Raji (cell line): ENCODE results near the gene ZNF729.

Experiments
- POLR2A ChIP-seq: IDR thresholded peaks from 2 replicates; pipeline ENCODE4 v1.6.1; 2011; ENCODE audit warnings: low read depth, low read length, control low read depth; ENCODE audit not compliant: insufficient read depth

ZNF729 gene

DNA sequence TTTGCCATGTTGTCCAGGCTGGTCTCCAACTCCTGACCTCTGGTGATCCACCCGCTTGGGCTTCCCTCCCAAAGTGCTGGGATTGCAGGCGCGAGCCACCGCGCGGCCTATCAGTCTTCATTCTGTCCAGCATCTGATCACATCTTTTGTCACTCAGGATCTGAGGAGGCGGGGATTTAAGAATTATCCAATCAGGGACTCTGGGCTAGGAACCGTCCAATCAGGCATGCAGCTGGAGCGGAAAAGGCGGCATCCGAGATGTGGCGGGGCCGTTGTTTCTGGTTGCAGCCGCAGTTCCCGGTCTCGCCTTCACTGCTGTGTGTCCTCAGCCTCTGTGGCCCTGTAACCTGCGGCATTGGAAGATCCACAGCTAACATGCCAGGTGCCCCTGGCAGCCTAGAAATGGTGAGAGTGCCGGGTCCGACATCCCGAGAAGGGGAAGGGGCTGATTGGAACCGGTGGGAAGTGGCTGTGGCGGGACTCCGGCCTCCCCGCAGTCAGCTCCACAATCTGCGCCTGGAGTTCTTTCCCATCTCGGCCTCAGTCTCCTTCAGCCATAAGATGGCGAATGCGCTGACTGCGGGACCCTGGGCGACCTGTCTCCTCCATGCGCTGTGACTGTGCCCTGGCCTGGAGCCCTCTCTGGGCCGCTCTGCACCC lies at the start of gene ZNF729:
Gene ZNF729 (plus strand): TSS at position 291 of the 660 bp plus-strand sequence. CDS start 85 bp downstream, at position 376.
- TF ChIP-seq POLR2A, result no peak

DNA sequence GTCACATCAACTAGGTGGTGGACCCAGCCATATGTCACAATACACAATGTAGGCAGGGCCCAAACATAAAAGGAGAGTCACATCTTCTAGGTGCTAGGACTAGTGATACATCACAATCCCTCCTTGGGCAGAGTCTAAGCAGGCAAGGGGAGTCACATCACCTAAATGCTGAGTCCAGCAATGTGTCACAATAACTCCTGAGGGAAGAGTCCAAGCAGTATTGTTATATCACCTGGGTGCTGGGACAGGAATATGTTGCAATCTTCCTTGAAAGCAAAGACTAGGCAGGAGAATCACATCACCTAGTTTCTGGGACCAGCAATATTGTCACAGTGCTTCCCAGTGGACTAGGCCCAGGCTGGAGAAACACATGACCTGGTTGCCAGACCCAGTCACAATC lies 29.4 kb upstream of the ZNF729 start:
- TF ChIP-seq POLR2A, result no peak

DNA sequence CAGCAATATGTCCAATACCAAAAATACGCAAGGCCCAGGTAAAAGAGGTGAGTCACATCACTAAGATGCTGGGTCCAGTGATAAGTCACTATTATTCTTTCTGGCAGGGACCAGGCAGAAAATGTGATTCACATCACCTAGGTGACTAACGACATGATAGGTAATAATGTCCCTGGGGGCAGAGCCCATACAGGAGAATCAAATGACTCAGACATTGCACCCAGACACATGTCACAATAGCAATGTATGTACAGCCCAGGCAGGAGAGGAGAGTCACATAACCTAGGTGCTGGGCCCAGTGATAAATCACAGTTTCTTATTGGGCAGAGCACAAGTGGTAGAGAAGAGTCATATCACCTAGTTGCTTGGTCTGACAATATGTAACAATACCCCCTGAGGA lies 28.9 kb upstream of the ZNF729 start:
- TF ChIP-seq POLR2A, result no peak

DNA sequence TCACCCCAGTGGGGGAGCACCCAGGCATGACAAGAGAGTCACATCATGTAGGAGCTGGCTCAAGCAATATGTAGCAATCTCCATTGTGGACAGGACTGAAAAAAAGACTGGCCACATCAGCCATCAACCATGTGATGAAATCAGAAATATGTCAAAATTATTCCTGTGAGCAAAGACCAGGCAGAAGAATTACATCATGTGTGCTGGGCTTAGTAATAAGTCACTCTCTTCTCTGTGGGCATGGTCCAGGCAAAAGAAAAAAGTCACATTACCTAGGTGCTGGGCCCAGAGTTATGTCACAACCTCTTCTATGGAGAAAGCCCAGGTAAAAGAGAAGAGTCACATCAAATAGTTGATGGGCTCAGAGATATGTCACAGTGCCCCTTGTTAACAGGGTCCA lies 28.3 kb upstream of the ZNF729 start:
- no peak for TF ChIP-seq POLR2A

DNA sequence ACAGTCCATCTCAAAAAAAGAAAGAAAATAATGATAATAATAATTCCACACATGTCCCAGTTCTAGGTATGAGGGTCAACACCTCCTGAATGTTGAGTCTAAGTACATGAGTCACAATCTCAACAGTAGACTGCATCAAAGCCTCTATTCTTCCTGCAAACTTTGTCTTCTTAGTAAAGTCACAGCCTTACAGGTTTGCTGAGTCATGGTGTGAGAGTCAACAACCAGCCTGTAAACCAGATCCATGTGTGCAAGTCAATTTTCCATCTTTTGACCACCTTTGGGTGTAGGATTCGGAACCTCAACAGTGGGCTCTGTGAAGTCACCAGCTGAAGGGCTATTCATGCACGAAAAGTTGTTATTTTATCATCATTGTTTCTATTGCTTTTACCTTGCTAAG lies 25.7 kb upstream of the ZNF729 start:
- no peak for TF ChIP-seq POLR2A

GRCh38 chr19:22261596-22261995 lies 24.6 kb upstream of the ZNF729 start:
- TF ChIP-seq POLR2A, result no peak

DNA sequence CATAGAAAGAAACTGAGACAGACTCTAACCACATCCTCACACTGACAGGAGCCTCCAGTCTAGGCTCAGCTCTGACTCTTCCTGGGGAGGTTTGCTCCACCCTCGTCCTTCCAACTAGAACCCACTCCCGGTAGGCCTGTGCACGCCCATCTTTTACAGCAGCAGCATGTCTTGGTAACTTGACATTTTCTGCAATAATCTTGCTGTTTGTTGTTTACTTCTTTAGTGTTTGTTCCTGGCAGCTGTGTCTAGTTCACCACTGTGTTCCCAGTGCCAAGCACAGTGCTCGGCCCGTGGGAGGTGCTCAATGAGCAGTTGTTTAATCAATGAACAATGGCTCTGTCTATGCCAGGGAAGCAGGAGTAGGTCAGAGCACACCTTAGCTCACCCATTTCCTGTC lies 23.1 kb upstream of the ZNF729 start:
- no peak for TF ChIP-seq POLR2A

DNA sequence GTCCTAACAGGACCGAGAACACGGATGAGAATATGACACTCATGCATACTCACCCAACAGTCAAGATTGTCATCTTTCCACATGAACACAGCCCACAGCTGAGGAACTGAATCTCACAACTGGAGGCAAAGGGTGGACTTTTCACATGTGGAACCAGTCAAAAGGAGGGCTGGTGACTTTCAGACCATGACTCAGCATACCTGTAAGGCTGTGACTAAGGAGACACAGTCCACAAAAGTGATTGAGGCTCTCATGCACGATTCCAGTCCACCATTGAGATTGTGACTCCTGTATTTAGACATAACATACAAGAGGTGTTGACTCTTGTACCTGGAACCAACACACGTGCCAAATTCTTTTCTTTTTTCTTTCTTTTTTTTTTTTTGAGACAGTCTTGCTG lies 40.0 kb downstream of the ZNF729 start:
- TF ChIP-seq POLR2A, result no peak

DNA sequence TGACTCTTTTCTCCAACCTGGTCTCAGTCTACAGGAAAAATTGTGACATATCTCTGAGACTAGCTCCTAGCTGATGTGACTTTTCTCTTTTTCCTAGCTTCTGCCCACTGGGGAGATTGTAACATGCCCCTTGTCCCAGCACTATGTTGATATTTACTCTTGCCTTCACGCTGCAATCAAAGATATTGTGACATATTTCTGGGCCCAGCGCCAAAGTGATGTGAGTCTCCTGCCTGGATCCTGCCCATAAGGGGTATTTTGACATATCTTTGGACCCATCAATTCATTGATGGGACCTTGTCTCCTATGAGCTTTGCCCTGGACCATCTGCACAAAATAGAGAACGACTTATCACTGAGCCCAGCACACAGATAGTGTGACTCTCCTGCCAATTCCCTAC lies 41.1 kb downstream of the ZNF729 start:
- no peak for TF ChIP-seq POLR2A

DNA sequence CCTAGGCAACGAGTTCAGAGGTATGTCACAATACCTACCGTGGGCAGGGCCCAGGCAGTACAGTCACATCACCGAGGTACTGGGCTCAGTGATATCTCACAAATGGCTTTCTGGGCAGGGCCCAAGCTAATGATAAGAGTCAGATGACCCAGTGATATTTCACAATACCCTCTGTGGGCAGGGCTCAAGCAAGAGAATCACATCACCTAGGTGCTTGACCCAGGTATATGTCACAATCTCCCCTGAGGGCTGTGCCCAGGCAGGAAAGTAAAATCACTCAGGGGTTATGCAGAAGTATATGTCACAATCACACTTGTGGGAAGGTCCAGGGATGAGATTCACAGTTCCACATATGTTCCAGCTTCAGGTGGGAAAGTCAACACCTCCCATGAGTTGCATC lies 45.3 kb downstream of the ZNF729 start:
- TF ChIP-seq POLR2A, result no peak

GRCh38 chr19:22332924-22333323 lies 46.7 kb downstream of the ZNF729 start:
- no peak for TF ChIP-seq POLR2A

DNA sequence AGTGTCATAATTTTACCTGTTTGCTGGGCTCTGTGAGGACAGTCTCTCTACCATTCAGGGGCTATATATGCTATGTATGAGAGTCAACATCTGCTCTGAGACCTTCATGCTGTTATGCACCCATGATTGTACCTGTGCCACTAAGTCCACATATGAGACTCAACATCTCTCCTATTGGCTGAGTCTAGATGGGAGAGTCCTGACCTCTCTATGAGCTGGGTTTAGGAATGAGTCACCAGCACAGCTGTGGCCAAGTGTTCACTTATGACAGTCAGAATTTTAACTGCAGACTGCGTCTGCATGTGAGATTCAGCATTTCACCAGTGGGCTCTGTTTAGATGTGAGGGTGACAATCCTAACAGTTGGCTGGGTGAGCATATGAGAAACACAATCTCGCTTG lies 49.5 kb downstream of the ZNF729 start:
- TF ChIP-seq POLR2A, result no peak

- no peak for TF ChIP-seq POLR2A
These were observed 68.4 kb downstream of the ZNF729 start for GRCh38 chr19:22354665-22355064.
